GM12872 (cell line): ENCODE measurements around the gene ITFG1.

Experiments
- CTCF ChIP-seq: IDR thresholded peaks from 3 replicates; pipeline ENCODE4 v1.5.1; 2011; ENCODE audit warnings: low read depth, mild to moderate bottlenecking, low read length, moderate library complexity; ENCODE audit not compliant: insufficient read depth

ITFG1 gene

GRCh38 chr16:47229053-47230050, 231.5 kb downstream of the ITFG1 start:
- TF ChIP-seq CTCF: no peak

- no peak for TF ChIP-seq CTCF
These were observed 232.6 kb downstream of the ITFG1 start for GRCh38 chr16:47228241-47228640.

- no peak for TF ChIP-seq CTCF
These were observed 247.0 kb downstream of the ITFG1 start for GRCh38 chr16:47213761-47214440.

GRCh38 chr16:47211218-47211617, 249.6 kb downstream of the ITFG1 start:
- TF ChIP-seq CTCF: no peak

GRCh38 chr16:47204736-47205504, 255.9 kb downstream of the ITFG1 start:
- TF ChIP-seq CTCF: 0 out of 3 replicates have a peak, but pooled peaks have one; percentile 19

GRCh38 chr16:47198180-47198575, 262.7 kb downstream of the ITFG1 start:
- TF ChIP-seq CTCF: no peak

- no peak for TF ChIP-seq CTCF
These were observed 263.2 kb downstream of the ITFG1 start for GRCh38 chr16:47197536-47198179.
